ENCODE data around the gene DAGLA. TPM values are rescaled to one million over a fixed set of nuclear protein-coding genes. Genes with fewer than 3 reads are reported as not detected.

The DAGLA gene
- total RNA-seq, 1 experiment from 2014 or later: 8.6 TPM

DNA sequence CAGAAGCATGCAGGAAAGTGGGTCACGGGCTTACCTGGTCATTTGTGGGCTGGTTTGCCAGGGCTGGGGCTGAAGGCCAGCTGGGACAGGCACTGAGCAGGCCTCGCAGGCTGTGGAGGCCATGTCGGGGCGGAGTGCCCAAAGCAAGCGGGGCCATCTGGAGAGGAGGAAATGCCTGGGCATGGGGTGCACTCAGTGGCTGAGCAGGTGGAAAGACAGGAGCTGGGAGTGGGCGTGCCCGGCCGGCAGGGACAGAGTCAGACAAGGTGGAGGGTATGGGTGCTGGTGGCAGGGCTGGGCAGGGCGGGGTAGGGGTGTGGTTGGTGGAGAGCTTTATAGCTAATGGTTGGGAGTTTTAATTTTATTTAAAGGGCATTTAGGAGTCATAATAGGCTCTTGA lies 27.4 kb downstream of the DAGLA start:
- Histone ChIP-seq H2AFZ (ENCODE audit: low read length) (no peak overlapping the region), H3K27ac (ENCODE audit: low read length) (no peak overlapping the region), H3K9me2 (replicated peaks; ENCODE audit: low read length) (no peaks in the 10 kb centered on the region), H3K36me3 (ENCODE audit: low read depth, low read length) (no peaks in the 10 kb centered on the region), H3K27me3 (ENCODE audit: low read length) (no peaks in the 10 kb centered on the region), H3K9ac (ENCODE audit: low read length) (no peak overlapping the region), H3K4me1 (ENCODE audit: insufficient read depth, low read length) (peaks cover 7% of the 10 kb centered on the region), H3F3A (ENCODE audit: low read length, unreplicated experiment) (no peaks in the 10 kb centered on the region), H4K20me1 (ENCODE audit: low read length) (no peaks in the 10 kb centered on the region), H3K79me2 (ENCODE audit: low read length) (peaks cover 23% of the 10 kb centered on the region; the same call in 1 of the 2 replicates), H3K9me3 (ENCODE audit: low read length) (no peaks in the 10 kb centered on the region), H3K4me3 (ENCODE audit: low read length) (no peak overlapping the region), H3K4me2 (ENCODE audit: low read length) (no peak overlapping the region)
- TF ChIP-seq EZH2phosphoT487 (IDR thresholded peaks at IDR 0.05; ENCODE audit: borderline replicate concordance, low read length) (no peak), EZH2 (IDR thresholded peaks at IDR 0.05; ENCODE audit: low read length, unreplicated experiment) (no peak)
- TF ChIP-seq, protein P1, sequence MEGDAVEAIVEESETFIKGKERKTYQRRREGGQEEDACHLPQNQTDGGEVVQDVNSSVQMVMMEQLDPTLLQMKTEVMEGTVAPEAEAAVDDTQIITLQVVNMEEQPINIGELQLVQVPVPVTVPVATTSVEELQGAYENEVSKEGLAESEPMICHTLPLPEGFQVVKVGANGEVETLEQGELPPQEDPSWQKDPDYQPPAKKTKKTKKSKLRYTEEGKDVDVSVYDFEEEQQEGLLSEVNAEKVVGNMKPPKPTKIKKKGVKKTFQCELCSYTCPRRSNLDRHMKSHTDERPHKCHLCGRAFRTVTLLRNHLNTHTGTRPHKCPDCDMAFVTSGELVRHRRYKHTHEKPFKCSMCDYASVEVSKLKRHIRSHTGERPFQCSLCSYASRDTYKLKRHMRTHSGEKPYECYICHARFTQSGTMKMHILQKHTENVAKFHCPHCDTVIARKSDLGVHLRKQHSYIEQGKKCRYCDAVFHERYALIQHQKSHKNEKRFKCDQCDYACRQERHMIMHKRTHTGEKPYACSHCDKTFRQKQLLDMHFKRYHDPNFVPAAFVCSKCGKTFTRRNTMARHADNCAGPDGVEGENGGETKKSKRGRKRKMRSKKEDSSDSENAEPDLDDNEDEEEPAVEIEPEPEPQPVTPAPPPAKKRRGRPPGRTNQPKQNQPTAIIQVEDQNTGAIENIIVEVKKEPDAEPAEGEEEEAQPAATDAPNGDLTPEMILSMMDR (conservative IDR thresholded peaks at IDR 0.05; ENCODE audit: low read depth, low read length): no peak
- ATAC-seq (peak; percentile 92), DNase-seq (peak; percentile 44)
- ChIA-PET CTCF (interaction anchor here (0.5 kb wide), 1 partner anchor 173 kb away, joined by 3 read pairs; no protein-coding TSS in a partner anchor), POLR2A (ENCODE audit: unreplicated experiment) (no interaction called here)
- no TSS peak for BruUV-seq (replicated peaks)
- intact Hi-C loops (cut with micrococcal nuclease): no loop called here

DNA sequence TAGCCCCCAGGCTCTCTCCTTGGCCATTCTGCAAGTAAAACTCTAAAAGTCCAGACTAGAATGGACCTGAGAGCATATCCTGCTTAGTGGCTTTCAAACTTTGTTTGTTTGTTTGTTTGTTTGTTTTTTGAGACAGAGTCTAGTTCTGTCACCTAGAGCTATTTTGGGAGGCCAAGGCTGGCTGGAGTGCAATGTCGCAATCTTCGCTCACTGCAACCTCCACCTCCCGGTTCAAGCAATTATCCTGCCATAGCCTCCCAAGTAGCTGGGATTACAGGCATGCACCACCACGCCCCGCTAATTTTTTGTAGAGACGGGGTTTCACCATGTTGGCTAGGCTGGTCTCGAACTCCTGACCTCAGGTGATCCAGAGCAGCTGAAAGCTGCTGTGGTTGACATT lies 28.9 kb downstream of the DAGLA start:
- TF ChIP-seq, protein P1 (conservative IDR thresholded peaks at IDR 0.05; ENCODE audit: low read depth, low read length): no peak
- TF ChIP-seq EZH2 (IDR thresholded peaks at IDR 0.05; ENCODE audit: low read length, unreplicated experiment) (no peak), EZH2phosphoT487 (IDR thresholded peaks at IDR 0.05; ENCODE audit: borderline replicate concordance, low read length) (no peak)
- no peak for DNase-seq
- Histone ChIP-seq H3K9ac (ENCODE audit: low read length) (no peak overlapping the region), H3F3A (ENCODE audit: low read length, unreplicated experiment) (no peaks in the 10 kb centered on the region), H2AFZ (ENCODE audit: low read length) (no peak overlapping the region), H3K79me2 (ENCODE audit: low read length) (peaks cover 18% of the 10 kb centered on the region; the same call in 1 of the 2 replicates), H3K4me2 (ENCODE audit: low read length) (no peak overlapping the region), H3K9me3 (ENCODE audit: low read length) (no peaks in the 10 kb centered on the region), H3K27me3 (ENCODE audit: low read length) (no peaks in the 10 kb centered on the region), H3K4me1 (ENCODE audit: insufficient read depth, low read length) (peaks cover 7% of the 10 kb centered on the region), H3K36me3 (ENCODE audit: low read depth, low read length) (no peaks in the 10 kb centered on the region), H3K27ac (ENCODE audit: low read length) (no peak overlapping the region), H3K4me3 (ENCODE audit: low read length) (no peak overlapping the region), H3K9me2 (replicated peaks; ENCODE audit: low read length) (no peaks in the 10 kb centered on the region), H4K20me1 (ENCODE audit: low read length) (no peaks in the 10 kb centered on the region)
- intact Hi-C loops (cut with micrococcal nuclease): no loop called here
- ChIA-PET POLR2A (ENCODE audit: unreplicated experiment) (no interaction called here), CTCF (no interaction called here)
- no peak for ATAC-seq
- no TSS peak for BruUV-seq (replicated peaks)

DNA sequence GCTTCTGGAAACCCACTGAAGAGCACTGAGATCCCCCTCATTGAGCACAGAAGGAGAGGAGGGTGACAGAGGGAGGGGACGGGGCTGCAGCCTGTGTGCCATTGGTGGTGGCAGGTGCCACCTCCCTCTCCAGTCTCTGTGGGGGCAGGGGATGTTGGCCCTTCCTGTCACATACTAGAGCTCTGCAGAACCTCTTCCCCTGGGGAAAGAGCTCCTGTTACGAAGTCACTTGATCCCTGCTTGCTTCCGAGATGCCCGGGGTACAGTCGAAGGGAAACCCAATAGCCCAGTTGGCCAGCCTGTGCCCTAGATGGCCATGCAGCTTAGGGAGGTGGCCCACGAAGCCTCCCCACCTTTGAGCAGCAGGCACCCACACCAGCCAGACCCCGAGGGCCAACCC lies 29.4 kb downstream of the DAGLA start:
- ChIA-PET POLR2A (ENCODE audit: unreplicated experiment) (no interaction called here), CTCF (no interaction called here)
- no peak overlapping the region for H3K4me2 ChIP-seq (ENCODE audit: low read length)
- H3K36me3 ChIP-seq (ENCODE audit: low read depth, low read length): no peaks in the 10 kb centered on the region
- no TSS peak for BruUV-seq (replicated peaks)
- no peak overlapping the region for H3K27ac ChIP-seq (ENCODE audit: low read length)
- H3K9me2 ChIP-seq (replicated peaks; ENCODE audit: low read length): no peaks in the 10 kb centered on the region
- ATAC-seq: no peak
- no peak overlapping the region for H3K4me3 ChIP-seq (ENCODE audit: low read length)
- TF ChIP-seq EZH2phosphoT487 (IDR thresholded peaks at IDR 0.05; ENCODE audit: borderline replicate concordance, low read length) (no peak), EZH2 (IDR thresholded peaks at IDR 0.05; ENCODE audit: low read length, unreplicated experiment) (no peak)
- TF ChIP-seq, protein P1 (conservative IDR thresholded peaks at IDR 0.05; ENCODE audit: low read depth, low read length): no peak
- no peak overlapping the region for H3K9ac ChIP-seq (ENCODE audit: low read length)
- DNase-seq: no peak
- no peak overlapping the region for H2AFZ ChIP-seq (ENCODE audit: low read length)
- H3K4me1 ChIP-seq (ENCODE audit: insufficient read depth, low read length): peaks cover 7% of the 10 kb centered on the region
- no peaks in the 10 kb centered on the region for H4K20me1 ChIP-seq (ENCODE audit: low read length)
- H3K9me3 ChIP-seq (ENCODE audit: low read length): no peaks in the 10 kb centered on the region
- peaks cover 18% of the 10 kb centered on the region; the same call in 1 of the 2 replicates for H3K79me2 ChIP-seq (ENCODE audit: low read length)
- H3F3A ChIP-seq (ENCODE audit: low read length, unreplicated experiment): no peaks in the 10 kb centered on the region
- H3K27me3 ChIP-seq (ENCODE audit: low read length): no peaks in the 10 kb centered on the region
- intact Hi-C loops (cut with micrococcal nuclease): no loop called here

All from PC-3 (cell line).